GM08714 (cell line): ENCODE results near the gene TMEM25.
"Not testable (repeated sequence)": the region's sequence is repeated elsewhere in the genome, so short reads cannot be mapped to it uniquely, and the experiment has no call there.

Source experiments
- H3K4me3 ChIP-seq: fragments of 200-500 bp; sonication (Bioruptor generic); 2 replicates; pipeline ENCODE4 v1.5.1; 2014; ENCODE audit warnings: mild to moderate bottlenecking, low read length, inconsistent platforms
- ZNF274 ChIP-seq: IDR thresholded peaks from 2 replicates; pipeline ENCODE4 v1.6.1; 2012; ENCODE audit warnings: mild to moderate bottlenecking, low read depth, low read length

TMEM25 gene

GRCh38 chr11:118530683-118531596, at the start of gene TMEM25:
TSS of gene TMEM25 (plus strand) at chr11:118531192. CDS start at chr11:118531802, 610 bp downstream.
- TF ChIP-seq ZNF274, result no peak
- peak within 1 kb of the TSS; percentile 73 for H3K4me3 ChIP-seq

GRCh38 chr11:118481238-118481637, 49.8 kb upstream of the TMEM25 start:
- H3K4me3 ChIP-seq, result not testable (repeated sequence)

GRCh38 chr11:118484405-118484804, 46.6 kb upstream of the TMEM25 start:
- no peak for TF ChIP-seq ZNF274
- no peak overlapping the region for H3K4me3 ChIP-seq

- no peak overlapping the region for H3K4me3 ChIP-seq
- no peak for TF ChIP-seq ZNF274
These were observed 45.7 kb upstream of the TMEM25 start for GRCh38 chr11:118485273-118485672.

GRCh38 chr11:118488480-118489109, 42.4 kb upstream of the TMEM25 start:
- TF ChIP-seq ZNF274, result no peak

GRCh38 chr11:118491041-118491440, 40.0 kb upstream of the TMEM25 start:
- no peak overlapping the region for H3K4me3 ChIP-seq
- TF ChIP-seq ZNF274, result no peak

More at GRCh38 chr11:118488480-118489109, 42.4 kb upstream of the TMEM25 start:
- H3K4me3 ChIP-seq, result no peak overlapping the region

GRCh38 chr11:118497831-118498230, 33.2 kb upstream of the TMEM25 start:
- no peak overlapping the region for H3K4me3 ChIP-seq
- no peak for TF ChIP-seq ZNF274

- no peak for TF ChIP-seq ZNF274
- no peak overlapping the region for H3K4me3 ChIP-seq
These were observed 27.8 kb upstream of the TMEM25 start for GRCh38 chr11:118503216-118503615.

- no peak for TF ChIP-seq ZNF274
- H3K4me3 ChIP-seq, result no peak overlapping the region
These were observed 19.4 kb upstream of the TMEM25 start for GRCh38 chr11:118511601-118512000.

- no peak overlapping the region for H3K4me3 ChIP-seq
- TF ChIP-seq ZNF274, result no peak
These were observed 16.9 kb upstream of the TMEM25 start for GRCh38 chr11:118514103-118514502.

- no peak for TF ChIP-seq ZNF274
- H3K4me3 ChIP-seq, result no peak overlapping the region
These were observed 11.4 kb upstream of the TMEM25 start for GRCh38 chr11:118519549-118519948.

GRCh38 chr11:118521892-118522311, 9.1 kb upstream of the TMEM25 start:
- TF ChIP-seq ZNF274, result no peak

GRCh38 chr11:118522571-118523072, 8.4 kb upstream of the TMEM25 start:
- TF ChIP-seq ZNF274, result no peak
- H3K4me3 ChIP-seq, result no peak overlapping the region

More at GRCh38 chr11:118521892-118522311, 9.1 kb upstream of the TMEM25 start:
- no peak overlapping the region for H3K4me3 ChIP-seq

- no peak for TF ChIP-seq ZNF274
- H3K4me3 ChIP-seq, result no peak overlapping the region
These were observed 6.6 kb upstream of the TMEM25 start for GRCh38 chr11:118524356-118524755.
